A673 (cell line): Measurements from ENCODE around the gene CIZ1.

ENCODE experiments used
- CTCF ChIP-seq: fragments of 300-800, 200-600 bp; sonication (generic); conservative IDR thresholded peaks from 2 replicates; pipeline ENCODE4 v1.5.1; 2017; ENCODE audit warnings: low read depth, mild to moderate bottlenecking, antibody characterized with exemption, low read length, moderate library complexity, mixed read lengths
- EZH2 ChIP-seq: fragments of 200-600 bp; sonication (generic); IDR thresholded peaks from 2 replicates; pipeline ENCODE4 v1.6.1; 2017; ENCODE audit warnings: borderline replicate concordance, low read depth, mild to moderate bottlenecking, mixed read lengths, antibody characterized with exemption, low read length; ENCODE audit not compliant: poor library complexity, severe bottlenecking

- TF ChIP-seq CTCF (no peak), EZH2 (no peak)
These were observed 67.8 kb downstream of the CIZ1 start for GRCh38 chr9:128123451-128124080.
